HG03066 (cell line): ENCODE measurements around the gene CTU2.
A peak's percentile ranks its signal among the peaks of the same experiment; 100 is the strongest.

ENCODE experiments used
- ATAC-seq: cut with Tn5 transposase; IDR thresholded peaks from one replicate; pipeline ENCODE4 v1.9.1; 2021; ENCODE audit warnings: low read depth; ENCODE audit not compliant: unreplicated experiment

The CTU2 gene

GRCh38 chr16:88726408-88726749, 20.1 kb downstream of the CTU2 start:
- no peak for ATAC-seq

GRCh38 chr16:88726981-88727380, 20.7 kb downstream of the CTU2 start:
- no peak for ATAC-seq

DNA sequence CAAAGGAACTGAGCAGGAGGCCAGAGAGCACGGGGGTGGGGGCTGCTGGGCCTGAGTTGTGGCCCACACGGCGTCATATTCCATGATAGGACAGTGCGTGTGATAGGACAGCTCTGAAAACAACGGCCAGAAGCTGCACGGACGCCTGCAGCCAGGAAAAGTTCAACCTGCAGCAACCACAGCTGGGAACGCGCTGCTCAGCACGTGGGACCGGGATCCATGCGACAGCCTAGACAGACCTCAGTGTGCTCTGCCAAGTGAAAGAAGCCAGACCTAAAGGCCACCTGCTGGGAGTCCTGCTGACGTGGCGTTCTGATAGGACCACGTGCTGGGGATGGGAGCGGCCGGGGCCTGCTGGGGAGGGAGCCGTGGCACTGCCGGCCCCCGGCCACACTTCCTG, 21.6 kb downstream of the CTU2 start:
- no peak for ATAC-seq

DNA sequence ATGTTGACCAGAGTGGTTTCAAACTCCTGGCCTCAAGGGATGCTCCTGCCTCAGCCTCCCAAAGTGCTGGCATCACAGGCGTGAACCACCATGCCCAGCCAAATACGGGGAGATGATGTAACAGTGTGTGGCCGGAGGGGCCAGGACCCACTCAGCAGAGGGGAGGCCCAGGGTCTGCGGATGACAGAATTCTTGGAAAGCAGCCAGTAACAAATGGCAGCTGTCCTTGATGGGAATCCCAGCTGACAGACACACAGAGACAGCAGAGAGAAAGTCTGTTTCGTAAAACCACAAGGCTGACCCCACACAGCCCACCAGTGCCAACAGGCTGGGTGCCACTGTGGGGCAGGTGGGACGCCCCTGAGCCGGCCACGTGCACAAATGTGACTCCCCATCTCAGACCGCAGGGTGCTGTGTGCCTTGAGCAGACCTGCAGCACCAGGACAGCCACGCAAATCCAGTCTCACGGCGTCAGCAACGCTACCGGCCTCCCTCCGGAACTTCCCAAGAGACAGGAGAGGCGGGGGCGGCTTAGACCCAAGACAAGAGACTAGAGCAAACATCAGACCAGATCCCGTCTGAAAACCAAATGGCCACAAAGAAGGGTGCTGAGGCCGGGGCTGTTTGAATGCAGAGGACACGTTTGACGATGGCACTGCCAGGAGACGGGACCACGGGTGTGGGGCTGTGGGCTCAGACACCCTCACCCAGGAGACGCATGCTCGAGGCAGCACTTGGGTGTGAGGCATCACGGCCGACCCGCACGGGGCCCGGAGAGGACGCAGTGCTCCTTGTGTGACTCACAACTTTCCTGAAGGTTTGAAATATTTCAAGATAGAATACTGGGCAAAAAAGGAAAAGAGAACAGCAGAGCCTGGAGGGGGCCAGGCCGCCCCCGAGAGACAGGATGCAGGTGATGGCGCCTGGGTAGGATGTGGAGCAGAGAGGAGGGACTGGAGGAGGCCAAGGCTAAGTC, 24.6 kb downstream of the CTU2 start:
- ATAC-seq, result no peak

- ATAC-seq, result no peak
Observed at GRCh38 chr16:88731699-88732098, 25.4 kb downstream of the CTU2 start.

DNA sequence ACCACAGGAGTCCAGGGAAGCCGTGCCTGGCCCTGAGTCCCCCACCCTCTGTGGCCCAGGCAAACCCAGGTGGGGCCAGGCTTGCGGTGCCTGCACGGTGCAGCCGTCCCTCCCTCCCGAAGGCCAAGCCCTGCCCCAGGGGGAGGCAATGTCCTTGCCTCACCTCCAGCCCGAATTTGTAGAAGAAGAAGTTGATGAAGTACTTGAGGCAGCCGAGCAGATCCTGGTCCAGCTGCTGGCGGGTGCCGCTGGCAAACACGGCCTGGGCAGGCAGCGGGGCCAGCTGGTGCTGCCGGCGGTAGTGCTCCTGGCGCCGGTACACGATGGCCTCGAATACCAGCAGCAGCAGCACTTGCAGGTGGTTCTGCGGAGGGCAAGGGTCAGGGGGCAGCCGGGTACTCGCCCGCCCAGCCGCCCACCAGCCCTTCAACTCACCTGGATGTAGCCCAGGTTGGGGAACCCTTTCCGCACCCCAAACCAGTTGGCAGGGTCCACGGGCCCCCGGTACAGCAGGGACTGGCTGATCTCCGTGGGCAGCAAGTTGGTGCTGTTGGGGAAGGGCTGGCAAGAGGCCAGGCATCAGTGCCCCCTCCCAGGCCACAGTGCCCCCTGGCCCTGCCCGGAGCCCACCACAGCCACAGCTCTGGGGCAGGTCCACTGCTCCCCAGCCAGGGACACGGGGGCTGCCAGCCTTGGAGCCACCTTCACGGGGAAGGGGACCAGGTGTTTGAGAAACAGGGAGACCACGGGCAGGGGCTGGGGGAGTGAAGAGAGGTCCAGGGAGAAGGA, 26.1 kb downstream of the CTU2 start:
- no peak for ATAC-seq

DNA sequence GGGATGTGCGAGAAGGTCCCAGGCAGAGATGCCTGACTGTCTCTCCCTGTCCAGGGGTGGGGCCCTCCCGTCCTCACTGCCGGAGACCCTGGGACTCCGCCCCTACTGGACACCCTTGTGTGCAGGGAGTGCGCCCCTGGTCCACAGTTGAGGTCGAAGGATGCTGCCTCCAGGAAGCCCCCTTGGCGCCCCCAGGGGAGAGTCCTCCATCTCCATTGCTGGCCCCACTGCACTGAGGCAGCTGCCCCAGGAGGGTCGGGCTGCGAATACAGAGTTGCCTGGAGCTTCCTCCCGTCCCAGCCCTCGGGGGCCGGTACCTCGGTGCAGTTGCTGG, 26.6 kb downstream of the CTU2 start:
- no peak for ATAC-seq

DNA sequence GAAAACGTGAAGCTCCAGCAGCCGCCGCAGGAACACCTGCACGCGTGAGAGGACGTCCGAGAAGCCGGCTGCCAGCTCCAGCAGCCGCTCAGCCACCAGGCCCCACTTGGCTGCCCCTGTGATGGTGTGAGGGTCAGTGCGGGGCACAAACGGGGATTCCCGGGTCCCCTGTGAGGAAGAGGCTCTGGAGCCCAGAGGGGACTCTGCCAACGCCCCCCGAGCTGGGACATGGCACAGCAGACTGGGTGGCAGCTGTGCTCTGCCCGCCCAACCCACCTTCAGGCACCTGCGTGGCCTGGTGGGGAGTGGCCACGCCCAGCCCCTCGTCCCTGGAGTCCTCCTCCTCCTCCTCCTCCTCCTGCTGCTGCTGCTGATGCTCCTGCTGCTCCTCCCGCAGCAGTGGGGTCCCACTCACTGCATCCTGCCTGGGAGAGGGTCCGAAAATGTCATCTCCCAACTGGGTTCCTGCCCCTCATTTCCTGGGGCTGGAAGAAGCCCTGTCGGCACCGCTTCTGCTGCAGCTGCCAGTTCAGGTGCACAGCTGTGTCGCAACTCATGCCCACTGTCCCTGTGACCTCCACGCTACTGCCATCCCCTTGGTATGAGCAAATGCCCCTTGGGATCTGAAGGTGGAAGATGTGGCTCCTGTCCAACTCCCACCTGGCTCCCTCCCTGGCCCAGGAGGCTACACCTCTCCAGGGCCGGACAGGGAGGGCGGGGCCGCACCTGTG, 27.5 kb downstream of the CTU2 start:
- no peak for ATAC-seq

DNA sequence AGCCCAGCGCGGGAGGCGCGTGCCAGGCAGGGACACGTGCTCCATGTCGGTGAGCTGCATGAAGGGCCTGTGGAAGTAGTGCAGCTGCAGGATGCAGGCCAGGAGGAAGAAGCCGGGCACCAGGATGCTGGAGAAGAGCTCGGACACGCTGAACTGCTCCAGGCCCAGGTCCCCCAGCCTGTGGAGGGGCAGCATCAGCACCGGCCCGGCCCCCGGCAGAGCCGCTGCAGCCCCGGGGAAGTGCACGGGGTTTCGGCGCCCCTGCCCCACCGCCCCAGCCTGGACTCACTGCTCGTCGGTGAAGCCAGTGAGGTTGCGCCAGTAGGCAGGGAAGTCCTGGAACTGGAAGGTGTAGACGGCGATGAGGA, 28.0 kb downstream of the CTU2 start:
- no peak for ATAC-seq

DNA sequence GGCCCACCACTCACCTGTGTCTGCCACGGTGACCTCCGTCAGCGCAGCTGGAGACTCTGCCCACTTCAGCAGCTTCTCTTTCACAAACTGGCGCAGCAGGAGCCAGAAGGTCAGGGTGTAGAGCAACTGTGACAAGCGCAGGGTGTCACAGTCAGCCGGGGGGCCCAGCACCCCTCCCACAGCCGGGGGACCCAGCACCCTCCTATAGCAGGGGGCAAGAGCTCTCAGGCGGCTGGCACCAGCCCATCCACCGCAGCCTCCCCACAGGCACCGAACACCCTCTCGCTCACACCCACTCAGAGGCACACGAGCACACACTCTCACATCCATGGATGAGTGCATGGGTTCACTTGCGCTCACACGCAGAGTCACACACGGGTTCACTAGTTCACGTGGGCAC, 28.8 kb downstream of the CTU2 start:
- no peak for ATAC-seq

DNA sequence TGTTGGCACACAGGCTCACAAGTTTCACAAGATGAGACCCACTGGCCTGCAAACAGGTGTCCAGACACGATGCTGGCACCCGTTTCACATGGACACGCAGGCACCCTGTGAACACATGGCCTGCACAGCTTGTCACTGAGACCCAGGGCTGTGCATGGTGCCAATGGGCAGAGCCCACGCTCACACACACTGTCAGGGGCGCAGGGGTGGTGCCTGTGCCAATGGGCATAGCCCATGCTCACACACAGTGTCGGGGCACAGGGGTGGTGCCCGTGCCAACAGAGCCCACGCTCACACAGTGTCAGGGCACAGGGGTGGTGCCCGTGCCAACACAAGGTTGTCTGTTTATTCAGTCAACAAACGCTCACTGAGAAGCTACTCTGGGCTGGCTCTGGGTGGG, 29.3 kb downstream of the CTU2 start:
- no peak for ATAC-seq

- no peak for ATAC-seq
Observed at GRCh38 chr16:88736088-88736487, 29.8 kb downstream of the CTU2 start.

DNA sequence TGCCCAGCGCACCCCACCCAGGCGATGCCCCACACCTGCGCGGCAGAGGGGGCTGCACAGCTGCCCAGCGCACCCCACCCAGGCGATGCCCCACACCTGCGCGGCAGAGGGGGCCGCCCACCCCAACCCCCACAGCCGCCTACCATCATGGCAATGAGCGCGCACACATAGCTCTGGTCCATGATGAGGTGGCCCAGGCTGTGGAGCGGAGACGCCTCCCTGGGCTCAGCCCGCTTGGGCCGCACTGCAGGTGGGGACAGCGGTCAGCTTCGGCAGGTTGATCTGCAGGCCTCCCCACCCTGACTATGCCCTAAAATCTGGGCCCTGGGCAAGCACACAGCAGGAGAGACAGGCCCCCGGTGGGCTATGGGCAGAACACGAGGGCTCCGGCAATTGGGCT, 30.2 kb downstream of the CTU2 start:
- ATAC-seq, result no peak

- peak; percentile 58 for ATAC-seq
Observed at GRCh38 chr16:88737298-88738150, 31.2 kb downstream of the CTU2 start.

DNA sequence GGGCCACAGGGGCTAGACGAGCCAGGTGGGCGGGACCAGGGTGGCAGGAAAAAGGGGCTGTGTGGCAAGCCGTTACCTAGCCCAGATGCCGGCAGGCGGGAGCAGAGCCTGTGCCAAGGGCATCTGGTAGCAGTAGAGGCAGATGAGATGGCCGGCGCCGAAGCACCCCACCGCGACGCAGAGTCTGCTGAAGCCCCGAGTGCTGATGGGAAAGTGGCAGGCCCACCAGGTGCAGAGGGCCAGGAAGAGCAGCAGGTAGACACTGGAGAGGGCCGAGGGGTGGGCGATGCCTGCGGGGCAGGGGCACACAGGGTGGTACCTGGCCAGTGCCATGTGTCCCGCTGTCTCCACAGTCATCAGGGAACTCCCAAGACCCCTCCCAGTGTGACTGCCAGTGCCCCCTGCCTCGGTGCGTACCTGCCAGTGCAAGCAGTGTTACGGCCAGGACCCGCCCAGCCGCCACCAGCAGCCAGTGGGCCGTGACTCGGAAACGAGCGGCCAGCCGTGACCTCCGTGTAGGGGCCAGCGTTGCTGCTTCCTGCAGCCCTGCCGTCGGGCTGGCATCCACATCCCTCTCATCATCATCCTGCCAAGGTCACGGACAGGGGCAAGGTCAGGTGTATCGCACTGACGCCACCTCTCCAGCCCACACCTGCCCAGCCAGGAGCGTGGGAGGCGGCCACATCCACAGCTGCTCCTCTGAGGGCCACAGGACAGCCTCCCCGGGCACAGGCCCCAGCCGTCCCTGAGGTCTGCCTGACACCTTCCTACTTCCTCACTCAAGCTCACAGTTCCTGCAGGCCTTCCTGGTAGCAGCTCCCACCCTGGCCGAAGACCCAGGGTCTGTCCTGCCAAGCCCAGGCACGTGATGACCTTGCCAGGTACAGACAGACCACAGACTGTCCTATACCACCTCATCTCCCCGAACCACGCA, 32.1 kb downstream of the CTU2 start:
- no peak for ATAC-seq

DNA sequence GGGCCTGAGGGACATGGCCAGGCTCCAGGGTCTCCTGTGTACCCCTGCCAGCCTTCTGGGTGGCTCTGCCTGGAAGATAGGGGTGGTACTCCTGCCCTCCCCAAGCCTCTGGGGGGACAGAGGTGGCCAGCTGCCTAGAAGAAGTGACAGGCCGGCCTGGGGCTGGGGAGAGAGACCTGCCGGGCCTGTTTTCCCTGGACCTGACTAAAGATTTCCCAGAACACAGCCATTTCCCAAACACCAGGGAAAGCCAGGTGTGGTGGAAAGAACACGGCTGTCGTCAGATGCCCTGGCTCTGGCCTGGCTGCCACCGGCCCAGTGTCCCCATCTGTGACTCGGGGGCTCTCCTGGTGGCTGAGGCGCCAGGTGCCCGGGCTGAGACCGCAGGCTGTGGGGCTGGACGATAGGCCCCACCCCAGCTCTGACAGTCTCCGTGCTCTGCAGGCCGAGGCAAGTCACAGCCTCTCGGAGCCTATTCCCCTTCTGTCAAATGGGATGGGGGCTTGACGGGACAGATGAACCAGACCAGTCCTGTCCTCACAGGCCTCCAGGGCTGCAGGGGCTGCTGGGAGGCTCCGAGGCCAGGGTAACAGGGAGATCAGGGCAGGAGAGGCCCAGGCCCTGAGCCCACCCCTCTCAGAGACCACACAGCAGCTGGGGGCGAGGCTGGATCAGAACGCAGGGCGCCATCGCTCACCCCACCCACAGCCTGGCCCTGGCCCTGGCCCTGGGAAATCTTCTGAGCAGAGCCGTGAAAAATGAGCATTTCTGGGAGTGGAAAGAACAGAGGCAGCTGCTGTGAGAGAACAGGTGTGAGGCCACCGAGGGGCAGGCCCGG, 33.1 kb downstream of the CTU2 start:
- no peak for ATAC-seq

DNA sequence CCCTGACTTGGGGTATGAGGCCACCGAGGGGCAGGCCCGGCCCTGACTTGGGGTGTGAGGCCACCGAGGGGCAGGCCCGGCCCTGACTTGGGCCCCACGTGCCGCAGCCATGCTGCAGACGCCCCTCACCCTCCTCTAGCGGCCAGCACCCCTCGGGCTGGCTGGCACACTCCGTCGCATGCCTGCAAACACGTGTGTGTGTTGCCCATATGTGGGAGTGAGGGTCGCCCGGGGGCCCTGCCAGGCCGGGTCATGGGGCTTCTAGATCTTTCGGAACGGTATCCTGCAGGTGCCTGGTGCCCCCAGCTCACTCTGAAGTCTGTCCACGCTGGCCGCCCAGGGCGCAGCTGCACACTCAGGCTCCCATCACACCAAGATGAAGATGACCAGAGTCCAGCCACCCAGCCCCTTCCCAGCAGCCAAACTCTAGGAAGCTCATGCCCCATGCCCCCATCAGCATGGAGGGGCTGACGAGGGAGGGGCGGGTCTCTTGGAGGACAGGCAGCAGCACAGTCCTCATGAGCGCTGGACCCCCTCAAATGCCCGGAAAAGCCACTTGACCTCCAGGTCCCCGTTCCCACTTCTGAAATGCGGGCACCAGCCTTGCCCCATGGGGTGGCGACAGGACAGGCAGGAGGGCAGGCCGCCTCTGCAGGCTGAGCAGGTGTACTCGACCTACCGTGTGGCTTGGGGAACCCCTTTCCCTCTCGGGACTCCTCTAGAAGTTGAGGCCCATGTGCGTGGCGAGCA, 33.8 kb downstream of the CTU2 start:
- ATAC-seq, result no peak

- no peak for ATAC-seq
Observed at GRCh38 chr16:88740727-88741055, 34.4 kb downstream of the CTU2 start.
